ENCODE data around the gene ADRB2.

DNA sequence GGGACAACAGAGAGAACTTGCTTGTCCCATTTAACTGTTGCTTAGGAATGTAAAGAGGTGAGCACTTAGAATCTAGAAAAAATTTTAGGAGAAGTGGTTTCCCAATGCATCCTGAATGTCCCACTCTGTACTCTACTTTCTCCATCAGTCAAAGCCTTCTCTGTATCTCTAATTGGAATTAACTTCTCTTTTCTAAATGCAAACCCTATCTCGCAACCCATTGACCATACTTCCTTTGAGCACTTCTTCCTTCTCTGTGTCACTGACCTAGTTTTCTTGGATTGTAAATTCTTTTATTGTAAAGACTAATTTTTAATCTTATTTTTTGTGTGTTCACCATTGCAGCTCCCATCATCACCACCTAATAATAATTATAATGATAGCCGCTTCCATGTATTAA, 33.3 kb downstream of the ADRB2 start:
- TF ChIP-seq, protein P1, sequence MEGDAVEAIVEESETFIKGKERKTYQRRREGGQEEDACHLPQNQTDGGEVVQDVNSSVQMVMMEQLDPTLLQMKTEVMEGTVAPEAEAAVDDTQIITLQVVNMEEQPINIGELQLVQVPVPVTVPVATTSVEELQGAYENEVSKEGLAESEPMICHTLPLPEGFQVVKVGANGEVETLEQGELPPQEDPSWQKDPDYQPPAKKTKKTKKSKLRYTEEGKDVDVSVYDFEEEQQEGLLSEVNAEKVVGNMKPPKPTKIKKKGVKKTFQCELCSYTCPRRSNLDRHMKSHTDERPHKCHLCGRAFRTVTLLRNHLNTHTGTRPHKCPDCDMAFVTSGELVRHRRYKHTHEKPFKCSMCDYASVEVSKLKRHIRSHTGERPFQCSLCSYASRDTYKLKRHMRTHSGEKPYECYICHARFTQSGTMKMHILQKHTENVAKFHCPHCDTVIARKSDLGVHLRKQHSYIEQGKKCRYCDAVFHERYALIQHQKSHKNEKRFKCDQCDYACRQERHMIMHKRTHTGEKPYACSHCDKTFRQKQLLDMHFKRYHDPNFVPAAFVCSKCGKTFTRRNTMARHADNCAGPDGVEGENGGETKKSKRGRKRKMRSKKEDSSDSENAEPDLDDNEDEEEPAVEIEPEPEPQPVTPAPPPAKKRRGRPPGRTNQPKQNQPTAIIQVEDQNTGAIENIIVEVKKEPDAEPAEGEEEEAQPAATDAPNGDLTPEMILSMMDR (IDR thresholded peaks at IDR 0.05) = no peak
- no peak for TF ChIP-seq POLR2AphosphoS5 (IDR thresholded peaks at IDR 0.05)
- no peak for TF ChIP-seq EP300 (IDR thresholded peaks at IDR 0.05)
- TF ChIP-seq POLR2A (IDR thresholded peaks at IDR 0.05) = no peak
